GM23248 (cell line): Measurements from ENCODE around the gene UBASH3A.

ENCODE experiments used
- EZH2 ChIP-seq: fragments of 200-600 bp; sonication (generic); IDR thresholded peaks from 2 replicates; pipeline ENCODE4 v1.6.1; 2018; ENCODE audit warnings: antibody characterized with exemption, mild to moderate bottlenecking; ENCODE audit not compliant: insufficient read depth, poor library complexity, severe bottlenecking
- EZH2phosphoT487 ChIP-seq: fragments of 200-600 bp; sonication (generic); IDR thresholded peaks from 2 replicates; pipeline ENCODE4 v1.6.1; 2018; ENCODE audit warnings: antibody characterized with exemption, moderate library complexity, mild to moderate bottlenecking, low read depth; ENCODE audit not compliant: insufficient read depth

DNA sequence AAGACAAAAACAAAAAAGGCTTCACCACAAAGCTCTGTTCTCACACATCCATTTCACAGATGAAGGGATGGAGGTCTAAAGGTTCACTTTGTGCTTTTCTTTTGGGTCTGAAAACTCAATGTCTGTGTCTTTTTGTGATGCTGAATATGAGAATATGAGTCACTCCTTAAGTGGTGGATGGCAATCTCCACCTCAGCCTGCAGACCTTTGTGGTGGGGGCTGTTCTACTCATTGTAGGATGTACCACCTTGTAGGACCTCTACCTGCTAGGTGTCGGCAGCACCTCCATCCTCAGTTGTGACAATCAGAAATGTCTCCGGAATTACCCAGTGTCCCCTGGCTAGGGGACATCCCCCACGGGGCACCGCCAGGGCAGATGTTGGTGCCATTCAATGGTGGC, 42.8 kb downstream of the UBASH3A start:
- TF ChIP-seq EZH2 (no peak), EZH2phosphoT487 (no peak)
